ENCODE measurements around the gene STIMATE. TPM values are rescaled to one million over a fixed set of nuclear protein-coding genes. Genes with fewer than 3 reads are reported as not detected.

STIMATE gene
- total and polyA plus RNA-seq, 9 of the 15 experiments (the other 6 are each of a cell fraction or from before 2014, with no cell fraction given) = 0.14 to 7.7 (median 4.9) TPM

DNA sequence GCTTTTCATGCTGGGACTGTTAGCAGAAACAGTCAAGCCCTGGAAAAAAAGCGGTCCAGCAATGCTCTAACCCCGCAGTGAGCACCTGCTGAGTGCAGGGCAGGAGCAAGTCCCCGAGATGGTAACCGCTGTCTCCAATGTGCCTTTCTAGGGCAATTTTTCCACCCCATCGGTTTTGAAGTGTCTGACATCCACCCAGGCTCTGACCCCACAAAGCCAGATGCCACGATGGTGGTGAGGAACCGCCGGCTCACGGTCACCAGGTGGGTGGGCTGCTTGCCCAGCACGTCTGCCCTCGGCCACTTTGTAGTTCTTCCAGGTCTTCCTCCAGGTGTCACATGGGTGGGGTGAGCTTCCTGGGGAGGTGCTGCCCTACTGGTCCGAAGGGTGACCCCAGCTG, 106.0 kb downstream of the STIMATE start:
- in situ Hi-C loops (cut with MboI) (no loop called here), intact Hi-C loops (cut with micrococcal nuclease) (no loop called here)
- CTCF ChIA-PET (ENCODE audit: low intra/inter-chr PET ratio) = no interaction called here
- WGBS (ENCODE audit: insufficient coverage, low coverage, missing lambda C conversion rate) = 22% methylated on average over 10 of the region's 12 CpGs
- H3K4me3 ChIP-seq = no peak overlapping the region
- peaks cover 0 to 11% of the 10 kb centered on the region in 2 experiments; a peak in 2 of 5 replicates for H3K4me1 ChIP-seq (replicated peaks in 1 of 2; ENCODE audit: control insufficient read depth in 2 of 2, insufficient read depth in 2 of 2, low read length in 2 of 2)
- DNase-seq (ENCODE audit: extremely low read depth in 1 of 4, low spot score in 3 of 4) (no peak), FAIRE-seq (no peak), ATAC-seq (no peak)
- no peaks in the 10 kb centered on the region for H3K79me2 ChIP-seq (ENCODE audit: control insufficient read depth, insufficient read depth, low read length)
- H3K9me1 ChIP-seq (ENCODE audit: control insufficient read depth, insufficient read depth, low read length) = no peaks in the 10 kb centered on the region
- H4K20me1 ChIP-seq (replicated peaks; ENCODE audit: control insufficient read depth, insufficient read depth, low read length) = no peaks in the 10 kb centered on the region
- H3K27ac ChIP-seq (ENCODE audit: extremely low read depth, low read depth, low read length) = no peak overlapping the region
- no peaks in the 10 kb centered on the region for H3K36me3 ChIP-seq (ENCODE audit: control insufficient read depth, insufficient read depth, low read length)
- TF ChIP-seq, protein P1, sequence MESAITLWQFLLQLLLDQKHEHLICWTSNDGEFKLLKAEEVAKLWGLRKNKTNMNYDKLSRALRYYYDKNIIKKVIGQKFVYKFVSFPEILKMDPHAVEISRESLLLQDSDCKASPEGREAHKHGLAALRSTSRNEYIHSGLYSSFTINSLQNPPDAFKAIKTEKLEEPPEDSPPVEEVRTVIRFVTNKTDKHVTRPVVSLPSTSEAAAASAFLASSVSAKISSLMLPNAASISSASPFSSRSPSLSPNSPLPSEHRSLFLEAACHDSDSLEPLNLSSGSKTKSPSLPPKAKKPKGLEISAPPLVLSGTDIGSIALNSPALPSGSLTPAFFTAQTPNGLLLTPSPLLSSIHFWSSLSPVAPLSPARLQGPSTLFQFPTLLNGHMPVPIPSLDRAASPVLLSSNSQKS (CRISPR knock-in tag; IDR thresholded peaks at IDR 0.05) = no peak
- TF ChIP-seq SUPT5H (IDR thresholded peaks at IDR 0.05) = no peak
- no peak for TF ChIP-seq NR4A1 (CRISPR knock-in tag; IDR thresholded peaks at IDR 0.05)
- no peak for TF ChIP-seq NR4A1 (tag; IDR thresholded peaks at IDR 0.05)
- no peak for TF ChIP-seq NONO (IDR thresholded peaks at IDR 0.05; ENCODE audit: low read depth in 2 of 2, low read length in 1 of 2)
- no peak for TF ChIP-seq TOE1 (IDR thresholded peaks at IDR 0.05; ENCODE audit: borderline replicate concordance)
- TF ChIP-seq TOE1 (CRISPR knock-in tag; IDR thresholded peaks at IDR 0.05; ENCODE audit: borderline replicate concordance, low read depth) = no peak
- TF ChIP-seq TGIF2 (CRISPR knock-in tag; IDR thresholded peaks at IDR 0.05) = no peak
- no peak for TF ChIP-seq GATA2 (CRISPR knock-in tag; IDR thresholded peaks at IDR 0.05)
- TF ChIP-seq ZNF146 (CRISPR knock-in tag; IDR thresholded peaks at IDR 0.05; ENCODE audit: unreplicated experiment) = no peak
- TF ChIP-seq CCAR2 (IDR thresholded peaks at IDR 0.05; ENCODE audit: low read depth, low read length) = no peak
- no peak for TF ChIP-seq SIRT6 (IDR thresholded peaks at IDR 0.05; ENCODE audit: low read depth, low read length)
- TF ChIP-seq, protein P2, sequence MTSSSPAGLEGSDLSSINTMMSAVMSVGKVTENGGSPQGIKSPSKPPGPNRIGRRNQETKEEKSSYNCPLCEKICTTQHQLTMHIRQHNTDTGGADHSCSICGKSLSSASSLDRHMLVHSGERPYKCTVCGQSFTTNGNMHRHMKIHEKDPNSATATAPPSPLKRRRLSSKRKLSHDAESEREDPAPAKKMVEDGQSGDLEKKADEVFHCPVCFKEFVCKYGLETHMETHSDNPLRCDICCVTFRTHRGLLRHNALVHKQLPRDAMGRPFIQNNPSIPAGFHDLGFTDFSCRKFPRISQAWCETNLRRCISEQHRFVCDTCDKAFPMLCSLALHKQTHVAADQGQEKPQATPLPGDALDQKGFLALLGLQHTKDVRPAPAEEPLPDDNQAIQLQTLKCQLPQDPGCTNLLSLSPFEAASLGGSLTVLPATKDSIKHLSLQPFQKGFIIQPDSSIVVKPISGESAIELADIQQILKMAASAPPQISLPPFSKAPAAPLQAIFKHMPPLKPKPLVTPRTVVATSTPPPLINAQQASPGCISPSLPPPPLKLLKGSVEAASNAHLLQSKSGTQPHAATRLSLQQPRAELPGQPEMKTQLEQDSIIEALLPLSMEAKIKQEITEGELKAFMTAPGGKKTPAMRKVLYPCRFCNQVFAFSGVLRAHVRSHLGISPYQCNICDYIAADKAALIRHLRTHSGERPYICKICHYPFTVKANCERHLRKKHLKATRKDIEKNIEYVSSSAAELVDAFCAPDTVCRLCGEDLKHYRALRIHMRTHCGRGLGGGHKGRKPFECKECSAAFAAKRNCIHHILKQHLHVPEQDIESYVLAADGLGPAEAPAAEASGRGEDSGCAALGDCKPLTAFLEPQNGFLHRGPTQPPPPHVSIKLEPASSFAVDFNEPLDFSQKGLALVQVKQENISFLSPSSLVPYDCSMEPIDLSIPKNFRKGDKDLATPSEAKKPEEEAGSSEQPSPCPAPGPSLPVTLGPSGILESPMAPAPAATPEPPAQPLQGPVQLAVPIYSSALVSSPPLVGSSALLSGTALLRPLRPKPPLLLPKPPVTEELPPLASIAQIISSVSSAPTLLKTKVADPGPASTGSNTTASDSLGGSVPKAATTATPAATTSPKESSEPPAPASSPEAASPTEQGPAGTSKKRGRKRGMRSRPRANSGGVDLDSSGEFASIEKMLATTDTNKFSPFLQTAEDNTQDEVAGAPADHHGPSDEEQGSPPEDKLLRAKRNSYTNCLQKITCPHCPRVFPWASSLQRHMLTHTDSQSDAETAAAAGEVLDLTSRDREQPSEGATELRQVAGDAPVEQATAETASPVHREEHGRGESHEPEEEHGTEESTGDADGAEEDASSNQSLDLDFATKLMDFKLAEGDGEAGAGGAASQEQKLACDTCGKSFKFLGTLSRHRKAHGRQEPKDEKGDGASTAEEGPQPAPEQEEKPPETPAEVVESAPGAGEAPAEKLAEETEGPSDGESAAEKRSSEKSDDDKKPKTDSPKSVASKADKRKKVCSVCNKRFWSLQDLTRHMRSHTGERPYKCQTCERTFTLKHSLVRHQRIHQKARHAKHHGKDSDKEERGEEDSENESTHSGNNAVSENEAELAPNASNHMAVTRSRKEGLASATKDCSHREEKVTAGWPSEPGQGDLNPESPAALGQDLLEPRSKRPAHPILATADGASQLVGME (CRISPR knock-in tag; IDR thresholded peaks at IDR 0.05) = no peak
- H2AFZ ChIP-seq (ENCODE audit: low read depth, low read length) = no peak overlapping the region
- no peaks in the 10 kb centered on the region for H3K9me3 ChIP-seq (replicated peaks; ENCODE audit: control insufficient read depth, insufficient read depth, low read depth, low read length)
- POLR2A ChIA-PET = interaction anchor here (1.9 kb wide), 1 partner anchor 20 kb away, joined by 7 read pairs; the partner anchor contains the start of gene NEK4
- BruUV-seq (replicated peaks) = no TSS peak
- H3K4me2 ChIP-seq (ENCODE audit: insufficient read depth, low read length) = no peak overlapping the region
- H3K27me3 ChIP-seq (ENCODE audit: control insufficient read depth in 2 of 2, insufficient read depth in 2 of 2, low read length in 2 of 2) = peaks cover 0 to 19% of the 10 kb centered on the region in 2 experiments; a peak in 2 of 5 replicates
- no peak overlapping the region for H3K9ac ChIP-seq (ENCODE audit: insufficient read depth in 1 of 2, low read depth in 2 of 2, low read length in 2 of 2)

Measured in K562 (cell line).